ENCODE data around the gene TACR1. TPM values are rescaled to one million over a fixed set of nuclear protein-coding genes. Genes with fewer than 3 reads are reported as not detected.

TACR1 gene
- total and polyA plus RNA-seq, 2 of the 8 experiments (the other 6 are each of a cell fraction or from before 2014, with no cell fraction given) = 0.09 to 0.37 TPM

- Histone ChIP-seq H2BK120ac (replicated peaks; ENCODE audit: low read depth, low read length) (no peak overlapping the region), H4K5ac (ENCODE audit: insufficient read length, low read depth, low read length) (no peak overlapping the region), H3K4ac (replicated peaks; ENCODE audit: insufficient read length, low read depth, low read length) (no peak overlapping the region), H3K79me1 (ENCODE audit: low read depth, low read length) (no peaks in the 10 kb centered on the region), H3K4me3 (ENCODE audit: extremely low read depth in 1 of 4, insufficient read depth in 2 of 4, low read depth in 3 of 4, low read length in 4 of 4) (no peak overlapping the region), H4K20me1 (replicated peaks in 1 of 2; ENCODE audit: control insufficient read depth in 1 of 2, insufficient read depth in 2 of 2, low read length in 2 of 2) (no peaks in the 10 kb centered on the region), H4K91ac (replicated peaks; ENCODE audit: insufficient read length, low read length) (no peak overlapping the region), H2BK12ac (ENCODE audit: low read depth, low read length) (no peak overlapping the region), H2BK15ac (ENCODE audit: low read length) (no peak overlapping the region), H2AFZ (ENCODE audit: low read length) (no peak overlapping the region), H3K18ac (ENCODE audit: extremely low read depth, low read length) (no peak overlapping the region), H2BK5ac (ENCODE audit: low read depth, low read length) (no peak overlapping the region), H3K23ac (ENCODE audit: insufficient read length) (no peak overlapping the region), H3K36me3 (ENCODE audit: control insufficient read depth in 2 of 4, insufficient read depth in 4 of 4, low read length in 3 of 4) (no peaks in the 10 kb centered on the region), H3K27ac (ENCODE audit: low read depth, low read length) (no peak overlapping the region), H3K79me2 (ENCODE audit: control insufficient read depth in 1 of 2, insufficient read depth in 2 of 2, low read length in 2 of 2) (no peaks in the 10 kb centered on the region), H3K4me2 (ENCODE audit: insufficient read depth in 1 of 2, low read depth in 2 of 2, low read length in 2 of 2) (no peak overlapping the region), H3K27me3 (replicated peaks in 1 of 4; ENCODE audit: control insufficient read depth in 3 of 4, extremely low read depth in 1 of 4, insufficient read depth in 3 of 4, low read length in 3 of 4) (peaks cover 0 to 8% (median 5%) of the 10 kb centered on the region in 4 experiments; a peak in 5 of 7 replicates), H3K14ac (ENCODE audit: insufficient read length) (no peak overlapping the region), H4K8ac (ENCODE audit: extremely low read depth, insufficient read depth, low read length) (no peak overlapping the region), H3K9me3 (ENCODE audit: insufficient read depth in 2 of 2, low read depth in 1 of 2, low read length in 1 of 2) (no peaks in the 10 kb centered on the region), H3K23me2 (ENCODE audit: low read depth, low read length) (no peaks in the 10 kb centered on the region), H2AK5ac (ENCODE audit: low read depth, low read length) (no peak overlapping the region), H3K9ac (replicated peaks in 1 of 4; ENCODE audit: extremely low read depth in 1 of 4, low read depth in 3 of 4, low read length in 3 of 4) (no peak overlapping the region), H3K56ac (replicated peaks; ENCODE audit: insufficient read length, low read depth, low read length) (no peak overlapping the region), H3K4me1 (replicated peaks in 1 of 4; ENCODE audit: control insufficient read depth in 3 of 4, insufficient read depth in 4 of 4, low read length in 3 of 4) (no peaks in the 10 kb centered on the region; a peak in 1 of 7 replicates), H2BK20ac (ENCODE audit: low read length) (no peak overlapping the region)
- WGBS, 2 experiments (ENCODE audit: extremely low coverage in 1 of 2, insufficient coverage in 1 of 2, insufficient read length in 1 of 2, insufficient replicate concordance in 2 of 2, low coverage in 1 of 2, low lambda C conversion rate in 2 of 2, missing lambda C conversion rate in 1 of 2) = 95% methylated on average over 1 of the region's 1 CpG; no CpG with 5 or more reads in 1 of the 2 experiments
- POLR2A ChIA-PET (ENCODE audit: partially characterized antibody) = no interaction called here
- CTCF ChIA-PET (ENCODE audit: partially characterized antibody) = interaction anchor here (1.0 to 1.4 kb wide), 3 partner anchors 8 to 417 kb away, joined by 3 to 4 read pairs (median 4); no protein-coding TSS in a partner anchor
- DNase-seq (ENCODE audit: low read depth in 1 of 2, low spot score in 2 of 2) (no peak), FAIRE-seq (no peak)
- TF ChIP-seq EP300 (IDR thresholded peaks at IDR 0.05; ENCODE audit: borderline replicate concordance in 1 of 2, low read depth in 2 of 2, low read length in 2 of 2) = no peak
These were observed 6.8 kb downstream of the TACR1 start for GRCh38 chr2:75192496-75192895.

Measured in H1 (cell line).